ENCODE data around the gene LMF1. TPM values are rescaled to one million over a fixed set of nuclear protein-coding genes. Genes with fewer than 3 reads are reported as not detected.

The LMF1 gene
- total and polyA plus RNA-seq, 7 experiments from 2014 or later = 10.6 to 63.1 (median 41.3) TPM

DNA sequence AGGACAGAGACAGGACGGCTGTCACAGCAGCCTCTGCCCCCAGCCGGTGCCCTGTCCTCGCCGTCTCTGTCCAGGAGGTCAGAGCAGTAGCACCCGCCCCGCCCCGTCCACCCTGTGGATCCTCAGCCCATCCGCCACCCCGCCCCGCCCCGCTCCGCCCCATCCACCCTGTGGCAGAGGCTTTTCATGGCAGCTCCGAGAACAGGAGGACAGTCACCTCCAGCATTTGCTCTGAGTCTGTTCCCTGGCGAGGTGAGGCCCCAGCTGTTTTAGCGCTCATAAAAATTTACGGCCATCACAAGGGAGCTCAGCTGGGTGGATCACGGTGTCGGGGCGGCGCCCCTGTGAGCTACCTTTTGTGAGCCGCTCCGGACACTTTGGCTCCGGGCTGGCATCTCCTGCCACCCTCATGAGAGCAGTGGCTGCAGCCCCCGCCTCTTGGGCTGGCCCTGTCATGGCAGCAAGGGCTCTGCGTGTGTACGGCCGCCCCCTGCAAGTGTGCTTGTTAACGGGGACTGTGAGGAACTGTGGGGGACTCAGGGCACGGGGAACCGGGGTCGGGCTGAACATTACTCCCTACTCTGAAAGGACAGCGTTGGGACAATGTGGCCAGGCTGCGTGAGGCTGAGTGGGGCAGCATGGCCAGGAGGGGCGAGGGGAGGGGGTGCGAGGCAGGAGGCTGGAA lies 138.0 kb downstream of the LMF1 start:
- H3K4me1 ChIP-seq (ENCODE audit: control insufficient read depth in 2 of 2, insufficient read depth in 2 of 2, low read length in 2 of 2) = no peaks in the 10 kb centered on the region
- CTCF ChIA-PET = no interaction called here
- peaks cover 0 to 23% (median 10%) of the 10 kb centered on the region in 11 donors for H3K9me3 Mint-ChIP-seq

GRCh38 chr16:831571-832413 lies 139.0 kb downstream of the LMF1 start:
- ATAC-seq (no peak), DNase-seq (no peak)
- H3K4me3 ChIP-seq (ENCODE audit: low read length) = no peak overlapping the region
- peaks cover 0 to 10% (median 0%) of the 10 kb centered on the region in 5 donors for H3K27me3 Mint-ChIP-seq
- no peak overlapping the region for H3K27ac Mint-ChIP-seq
- no peaks in the 10 kb centered on the region for H3K36me3 ChIP-seq (ENCODE audit: control insufficient read depth in 2 of 3, insufficient read depth in 3 of 3, low read length in 3 of 3)
- CTCF ChIA-PET = no interaction called here
- H3K4me1 ChIP-seq (ENCODE audit: control insufficient read depth in 2 of 2, insufficient read depth in 2 of 2, low read length in 2 of 2) = no peaks in the 10 kb centered on the region
- peaks cover 0 to 14% (median 0%) of the 10 kb centered on the region in 3 experiments for H3K9me3 ChIP-seq (ENCODE audit: control insufficient read depth in 2 of 3, low read length in 3 of 3)
- no peaks in the 10 kb centered on the region for H3K27me3 ChIP-seq (ENCODE audit: control insufficient read depth in 2 of 2, insufficient read depth in 2 of 2, low read length in 2 of 2)
- intact Hi-C loops (cut with micrococcal nuclease) = no loop called here
- no peak overlapping the region for H3K4me3 Mint-ChIP-seq
- H3K36me3 Mint-ChIP-seq = peaks cover 0 to 5% (median 0%) of the 10 kb centered on the region in 5 donors
- H3K9me3 Mint-ChIP-seq = peaks cover 0 to 14% (median 6%) of the 10 kb centered on the region in 11 donors
- H3K4me1 Mint-ChIP-seq = no peaks in the 10 kb centered on the region
- no peak overlapping the region for H3K27ac ChIP-seq (ENCODE audit: low read depth, low read length)
- POLR2A ChIA-PET = no interaction called here

More for the DNA sequence above, 138.0 kb downstream of the LMF1 start:
- Histone ChIP-seq H3K27me3 (ENCODE audit: control insufficient read depth in 2 of 2, insufficient read depth in 2 of 2, low read length in 2 of 2) (no peaks in the 10 kb centered on the region), H3K27ac (ENCODE audit: low read depth, low read length) (no peak overlapping the region), H3K9me3 (ENCODE audit: control insufficient read depth in 2 of 3, low read length in 3 of 3) (peaks cover 0 to 17% (median 0%) of the 10 kb centered on the region in 3 experiments), H3K36me3 (ENCODE audit: control insufficient read depth in 2 of 3, insufficient read depth in 3 of 3, low read length in 3 of 3) (no peaks in the 10 kb centered on the region), H3K4me3 (ENCODE audit: low read length) (no peak overlapping the region)
- intact Hi-C loops (cut with micrococcal nuclease) = no loop called here
- Mint-ChIP-seq H3K27me3 (peaks cover 0 to 10% (median 0%) of the 10 kb centered on the region in 5 donors), H3K4me3 (no peak overlapping the region), H3K36me3 (peaks cover 0 to 5% (median 0%) of the 10 kb centered on the region in 5 donors), H3K27ac (no peak overlapping the region), H3K4me1 (no peaks in the 10 kb centered on the region)
- ATAC-seq = no peak
- POLR2A ChIA-PET = no interaction called here
- DNase-seq = no peak

GRCh38 chr16:830871-831570 lies 139.8 kb downstream of the LMF1 start:
- H3K9me3 Mint-ChIP-seq = peaks cover 0 to 7% (median 0%) of the 10 kb centered on the region in 11 donors
- DNase-seq (no peak), ATAC-seq (no peak)
- H3K36me3 ChIP-seq (ENCODE audit: control insufficient read depth in 2 of 3, insufficient read depth in 3 of 3, low read length in 3 of 3) = no peaks in the 10 kb centered on the region
- no peak overlapping the region for H3K27ac Mint-ChIP-seq
- H3K4me3 Mint-ChIP-seq = no peak overlapping the region
- H3K9me3 ChIP-seq (ENCODE audit: control insufficient read depth in 2 of 3, low read length in 3 of 3) = peaks cover 0 to 6% (median 0%) of the 10 kb centered on the region in 3 experiments
- H3K4me1 Mint-ChIP-seq = no peaks in the 10 kb centered on the region
- intact Hi-C loops (cut with micrococcal nuclease) = no loop called here
- POLR2A ChIA-PET = no interaction called here
- H3K27me3 ChIP-seq (ENCODE audit: control insufficient read depth in 2 of 2, insufficient read depth in 2 of 2, low read length in 2 of 2) = no peaks in the 10 kb centered on the region
- H3K4me1 ChIP-seq (ENCODE audit: control insufficient read depth in 2 of 2, insufficient read depth in 2 of 2, low read length in 2 of 2) = no peaks in the 10 kb centered on the region
- H3K36me3 Mint-ChIP-seq = no peaks in the 10 kb centered on the region
- CTCF ChIA-PET = no interaction called here
- no peak overlapping the region for H3K4me3 ChIP-seq (ENCODE audit: low read length)
- H3K27ac ChIP-seq (ENCODE audit: low read depth, low read length) = no peak overlapping the region
- peaks cover 0 to 10% (median 0%) of the 10 kb centered on the region in 5 donors for H3K27me3 Mint-ChIP-seq

DNA sequence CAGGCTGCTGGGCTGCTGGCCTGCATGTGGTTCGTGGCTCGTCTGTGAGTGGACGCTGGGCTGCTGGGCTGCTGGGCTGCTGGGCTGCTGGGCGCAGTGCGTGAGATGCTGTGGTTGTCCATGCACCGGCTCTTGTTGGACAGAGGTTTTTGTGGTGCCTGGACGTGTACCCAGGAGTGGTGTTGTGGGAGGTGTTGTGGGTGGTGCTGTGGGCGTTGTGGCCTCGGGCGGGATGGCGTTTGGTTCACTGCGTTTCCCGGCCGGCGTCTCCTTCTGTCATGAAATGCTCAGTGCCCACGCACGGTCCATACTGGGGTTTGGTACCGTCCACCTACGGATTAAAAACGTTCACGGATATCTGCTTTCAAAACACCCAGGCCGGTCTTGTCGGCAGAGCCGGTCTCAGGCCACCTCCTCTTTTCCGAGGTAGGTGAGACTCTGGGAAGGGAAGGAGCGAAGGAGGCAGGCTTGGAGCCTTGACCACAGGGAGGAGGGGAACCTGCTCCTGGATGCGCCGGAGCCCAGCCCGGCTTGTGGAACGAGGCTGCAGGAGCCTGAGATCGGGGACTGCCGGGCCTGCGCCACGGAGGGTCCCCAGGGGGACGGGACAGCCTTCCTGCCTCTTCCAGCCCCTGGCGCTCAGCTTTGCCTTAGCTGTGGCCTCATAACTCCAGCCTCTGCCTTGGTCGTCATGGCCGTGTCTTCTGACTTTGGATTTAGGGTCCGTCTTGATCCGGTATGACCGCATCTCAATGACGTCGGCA lies 140.5 kb downstream of the LMF1 start:
- no peak overlapping the region for H3K4me3 Mint-ChIP-seq
- peaks cover 0 to 14% (median 5%) of the 10 kb centered on the region in 5 donors for H3K27me3 Mint-ChIP-seq
- Histone ChIP-seq H3K4me3 (ENCODE audit: low read length) (no peak overlapping the region), H3K9me3 (ENCODE audit: control insufficient read depth in 2 of 3, low read length in 3 of 3) (no peaks in the 10 kb centered on the region), H3K27me3 (ENCODE audit: control insufficient read depth in 2 of 2, insufficient read depth in 2 of 2, low read length in 2 of 2) (no peaks in the 10 kb centered on the region), H3K4me1 (ENCODE audit: control insufficient read depth in 2 of 2, insufficient read depth in 2 of 2, low read length in 2 of 2) (no peaks in the 10 kb centered on the region), H3K36me3 (ENCODE audit: control insufficient read depth in 2 of 3, insufficient read depth in 3 of 3, low read length in 3 of 3) (no peaks in the 10 kb centered on the region), H3K27ac (ENCODE audit: low read depth, low read length) (no peak overlapping the region)
- H3K27ac Mint-ChIP-seq = no peak overlapping the region
- no peaks in the 10 kb centered on the region for H3K4me1 Mint-ChIP-seq
- ATAC-seq (no peak), DNase-seq (no peak)
- intact Hi-C loops (cut with micrococcal nuclease) = no loop called here
- peaks cover 0 to 5% (median 0%) of the 10 kb centered on the region in 11 donors for H3K9me3 Mint-ChIP-seq
- POLR2A ChIA-PET = no interaction called here
- CTCF ChIA-PET = no interaction called here
- H3K36me3 Mint-ChIP-seq = no peaks in the 10 kb centered on the region

DNA sequence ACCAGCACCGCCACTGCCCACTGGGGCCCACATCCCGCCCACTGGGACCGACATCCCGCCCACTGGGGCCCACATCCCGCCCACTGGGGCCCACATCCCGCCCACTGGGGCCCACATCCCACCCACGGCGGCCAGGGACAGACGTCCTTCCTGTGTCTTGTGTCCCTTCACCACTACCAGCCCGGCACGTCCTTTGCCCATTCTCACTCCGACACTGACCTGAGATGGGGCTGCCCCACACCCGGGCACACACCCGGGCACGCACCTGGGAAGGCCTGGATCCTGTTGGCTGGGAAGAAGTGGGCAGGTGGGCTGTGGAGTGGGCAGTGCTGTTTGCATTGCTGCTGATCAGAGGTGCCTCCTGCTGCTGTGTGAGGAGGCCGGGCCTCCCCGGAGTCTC lies 141.9 kb downstream of the LMF1 start:
- Mint-ChIP-seq H3K4me3 (no peak overlapping the region), H3K4me1 (no peaks in the 10 kb centered on the region), H3K9me3 (no peaks in the 10 kb centered on the region), H3K27me3 (peaks cover 0 to 14% (median 5%) of the 10 kb centered on the region in 5 donors), H3K36me3 (no peaks in the 10 kb centered on the region), H3K27ac (no peak overlapping the region)
- no peaks in the 10 kb centered on the region for H3K36me3 ChIP-seq (ENCODE audit: control insufficient read depth in 2 of 3, insufficient read depth in 3 of 3, low read length in 3 of 3)
- no peaks in the 10 kb centered on the region for H3K27me3 ChIP-seq (ENCODE audit: control insufficient read depth in 2 of 2, insufficient read depth in 2 of 2, low read length in 2 of 2)
- DNase-seq = no peak
- no peak overlapping the region for H3K4me3 ChIP-seq (ENCODE audit: low read length)
- no peak overlapping the region for H3K27ac ChIP-seq (ENCODE audit: low read depth, low read length)
- CTCF ChIA-PET = no interaction called here
- POLR2A ChIA-PET = no interaction called here
- H3K4me1 ChIP-seq (ENCODE audit: control insufficient read depth in 2 of 2, insufficient read depth in 2 of 2, low read length in 2 of 2) = no peaks in the 10 kb centered on the region
- no peak for ATAC-seq
- no peaks in the 10 kb centered on the region for H3K9me3 ChIP-seq (ENCODE audit: control insufficient read depth in 2 of 3, low read length in 3 of 3)
- intact Hi-C loops (cut with micrococcal nuclease) = no loop called here

GRCh38 chr16:827513-827912 lies 143.3 kb downstream of the LMF1 start:
- POLR2A ChIA-PET = no interaction called here
- no peak overlapping the region for H3K4me3 Mint-ChIP-seq
- ATAC-seq = no peak

More at GRCh38 chr16:827513-827912, 143.3 kb downstream of the LMF1 start:
- Mint-ChIP-seq H3K4me1 (no peaks in the 10 kb centered on the region), H3K27me3 (peaks cover 0 to 16% (median 9%) of the 10 kb centered on the region in 5 donors), H3K36me3 (no peaks in the 10 kb centered on the region), H3K9me3 (no peaks in the 10 kb centered on the region), H3K27ac (no peak overlapping the region)
- H3K4me1 ChIP-seq (ENCODE audit: control insufficient read depth in 2 of 2, insufficient read depth in 2 of 2, low read length in 2 of 2) = no peaks in the 10 kb centered on the region
- no peaks in the 10 kb centered on the region for H3K36me3 ChIP-seq (ENCODE audit: control insufficient read depth in 2 of 3, insufficient read depth in 3 of 3, low read length in 3 of 3)
- no peaks in the 10 kb centered on the region for H3K27me3 ChIP-seq (ENCODE audit: control insufficient read depth in 2 of 2, insufficient read depth in 2 of 2, low read length in 2 of 2)
- no peak overlapping the region for H3K27ac ChIP-seq (ENCODE audit: low read depth, low read length)
- no peaks in the 10 kb centered on the region for H3K9me3 ChIP-seq (ENCODE audit: control insufficient read depth in 2 of 3, low read length in 3 of 3)
- DNase-seq = no peak
- intact Hi-C loops (cut with micrococcal nuclease) = no loop called here
- H3K4me3 ChIP-seq (ENCODE audit: low read length) = no peak overlapping the region
- CTCF ChIA-PET = no interaction called here

Data from naive thymus-derived CD4-positive, alpha-beta T cell (primary cell).